RWPE2 (cell line): ENCODE data around the gene MYOZ1.
A peak's percentile ranks its signal among the peaks of the same experiment; 100 is the strongest.

ENCODE experiments used
- ATAC-seq: fragments of 200-7000 bp; cut with Tn5 transposase; 3 replicates; pipeline ENCODE4 v1.9.1; 2021; ENCODE audit warnings: low read depth
- DNase-seq: peaks from one replicate; pipeline ENCODE4 v3.0.0-alpha.2; 2020; ENCODE audit warnings: low spot score
- H3K27ac ChIP-seq: fragments of 450-650 bp; 2 replicates; pipeline ENCODE4 v1.5.1; 2017; ENCODE audit warnings: mild to moderate bottlenecking; ENCODE audit not compliant: poor library complexity, severe bottlenecking
- H3K27me3 ChIP-seq: fragments of 250-450 bp; sonication (Bioruptor Pico); 2 replicates; pipeline ENCODE4 v1.5.1; 2021; ENCODE audit warnings: mild to moderate bottlenecking, moderate library complexity; ENCODE audit not compliant: insufficient read depth, poor library complexity, severe bottlenecking
- H3K36me3 ChIP-seq: fragments of 250-450 bp; sonication (Bioruptor Pico); 2 replicates; pipeline ENCODE4 v1.5.1; 2020; ENCODE audit warnings: low read depth, mild to moderate bottlenecking, moderate library complexity
- H3K4me1 ChIP-seq: fragments of 250-450 bp; sonication (Bioruptor Pico); 2 replicates; pipeline ENCODE4 v1.5.1; 2021; ENCODE audit warnings: mild to moderate bottlenecking, moderate library complexity; ENCODE audit not compliant: insufficient read depth, poor library complexity, severe bottlenecking
- H3K4me3 ChIP-seq: fragments of 250-450 bp; sonication (Bioruptor Pico); 2 replicates; pipeline ENCODE4 v1.5.1; 2021; ENCODE audit warnings: mild to moderate bottlenecking, moderate library complexity; ENCODE audit not compliant: severe bottlenecking
- H3K9me3 ChIP-seq: fragments of 250-450 bp; sonication (Bioruptor Pico); 2 replicates; pipeline ENCODE4 v1.5.1; 2021; ENCODE audit warnings: mild to moderate bottlenecking, moderate library complexity; ENCODE audit not compliant: severe bottlenecking
- CTCF ChIP-seq: fragments of 450-650 bp; IDR thresholded peaks from one replicate; pipeline ENCODE4 v1.5.1; 2017; ENCODE audit warnings: mild to moderate bottlenecking, moderate library complexity; ENCODE audit not compliant: poor library complexity, severe bottlenecking

MYOZ1 gene

GRCh38 chr10:73650537-73651331 is 9.5 kb upstream of the MYOZ1 start:
- no peak for TF ChIP-seq CTCF

GRCh38 chr10:73649876-73650536 is 8.7 kb upstream of the MYOZ1 start:
- Histone ChIP-seq H3K9me3 (no peaks in the 10 kb centered on the region), H3K27me3 (no peaks in the 10 kb centered on the region), H3K27ac (no peak overlapping the region), H3K36me3 (no peaks in the 10 kb centered on the region), H3K4me1 (no peaks in the 10 kb centered on the region), H3K4me3 (no peak overlapping the region)
- no peak for ATAC-seq
- TF ChIP-seq CTCF, result no peak
- DNase-seq, result no peak

More at GRCh38 chr10:73650537-73651331, 9.5 kb upstream of the MYOZ1 start:
- Histone ChIP-seq H3K36me3 (no peaks in the 10 kb centered on the region), H3K4me3 (no peak overlapping the region), H3K27ac (no peak overlapping the region), H3K27me3 (no peaks in the 10 kb centered on the region), H3K4me1 (no peaks in the 10 kb centered on the region), H3K9me3 (no peaks in the 10 kb centered on the region)
- no peak for DNase-seq
- ATAC-seq, result no peak

- Histone ChIP-seq H3K27ac (no peak overlapping the region), H3K4me1 (no peaks in the 10 kb centered on the region), H3K36me3 (no peaks in the 10 kb centered on the region), H3K4me3 (no peak overlapping the region), H3K9me3 (no peaks in the 10 kb centered on the region), H3K27me3 (no peaks in the 10 kb centered on the region)
- TF ChIP-seq CTCF, result no peak
- ATAC-seq (peak; percentile 49; the same call in 2 of the 3 replicates), DNase-seq (no peak)
Measured at GRCh38 chr10:73648975-73649829, 7.9 kb upstream of the MYOZ1 start.

GRCh38 chr10:73647875-73648651 is 6.8 kb upstream of the MYOZ1 start:
- Histone ChIP-seq H3K36me3 (no peaks in the 10 kb centered on the region), H3K27ac (no peak overlapping the region), H3K9me3 (no peaks in the 10 kb centered on the region), H3K4me1 (no peaks in the 10 kb centered on the region), H3K4me3 (peak overlapping the region; percentile 7), H3K27me3 (no peaks in the 10 kb centered on the region)
- TF ChIP-seq CTCF, result no peak
- ATAC-seq (no peak), DNase-seq (no peak)
